SJCRH30 (cell line): ENCODE measurements around the gene TIPARP. TPM values are rescaled to one million over a fixed set of nuclear protein-coding genes. Genes with fewer than 3 reads are reported as not detected.

Source experiments
- DNase-seq, 2 experiments: peaks; one replicate each; pipeline ENCODE4 v3.0.0-alpha.2; 2015 to 2020
- H3K27ac ChIP-seq: fragments of 250-450 bp; sonication (Bioruptor Pico); 2 replicates; pipeline ENCODE4 v1.5.1; 2020; ENCODE audit warnings: mild to moderate bottlenecking, moderate library complexity
- H3K27me3 ChIP-seq: fragments of 250-450 bp; sonication (Bioruptor Pico); 2 replicates; pipeline ENCODE4 v1.5.1; 2020; ENCODE audit warnings: mild to moderate bottlenecking, moderate library complexity
- H3K36me3 ChIP-seq: fragments of 250-450 bp; sonication (Bioruptor Pico); 2 replicates; pipeline ENCODE4 v1.5.1; 2020; ENCODE audit warnings: mild to moderate bottlenecking, moderate library complexity
- H3K4me1 ChIP-seq: fragments of 250-450 bp; sonication (Bioruptor Pico); 2 replicates; pipeline ENCODE4 v1.5.1; 2020; ENCODE audit warnings: mild to moderate bottlenecking, moderate library complexity
- H3K4me3 ChIP-seq: fragments of 250-450 bp; sonication (Bioruptor Pico); 2 replicates; pipeline ENCODE4 v1.5.1; 2020; ENCODE audit warnings: mild to moderate bottlenecking, moderate library complexity
- H3K9me3 ChIP-seq: fragments of 250-450 bp; sonication (Bioruptor Pico); replicated peaks from 2 replicates; pipeline ENCODE4 v1.5.1; 2020; ENCODE audit warnings: mild to moderate bottlenecking, moderate library complexity
- total RNA-seq: library from RNA; depleted of rRNA; stranded (reverse); fragments of >200 nt; shearing (Covaris generic); gene quantifications from 2 replicates; pipeline ENCODE4 v1.2.3, GENCODE V29; 2014

Gene TIPARP
- total RNA-seq, 1 experiment from 2014 or later = 31.2 TPM

- no peak overlapping the region for H3K27ac ChIP-seq
- no peak for DNase-seq
- H3K4me3 ChIP-seq = no peak overlapping the region
- no peaks in the 10 kb centered on the region for H3K9me3 ChIP-seq
- no peaks in the 10 kb centered on the region for H3K27me3 ChIP-seq
- H3K36me3 ChIP-seq = peaks cover 27% of the 10 kb centered on the region
- peaks cover 20% of the 10 kb centered on the region for H3K4me1 ChIP-seq
Observed at GRCh38 chr3:156678197-156678596, 3.8 kb downstream of the TIPARP start.

- Histone ChIP-seq H3K4me1 (peaks cover 20% of the 10 kb centered on the region), H3K27ac (no peak overlapping the region; the same call in 1 of the 2 replicates), H3K27me3 (no peaks in the 10 kb centered on the region), H3K4me3 (no peak overlapping the region), H3K36me3 (peaks cover 30% of the 10 kb centered on the region), H3K9me3 (no peaks in the 10 kb centered on the region)
- no peak for DNase-seq
Observed at GRCh38 chr3:156680243-156680914, 6.0 kb downstream of the TIPARP start.

GRCh38 chr3:156681002-156681401, 6.6 kb downstream of the TIPARP start:
- no peaks in the 10 kb centered on the region for H3K9me3 ChIP-seq
- H3K36me3 ChIP-seq = peaks cover 30% of the 10 kb centered on the region
- no peak overlapping the region for H3K4me3 ChIP-seq
- peak overlapping the region; percentile 11; the same call in 1 of the 2 replicates for H3K27ac ChIP-seq
- peaks cover 20% of the 10 kb centered on the region for H3K4me1 ChIP-seq
- peak; percentile 38 to 54 for DNase-seq
- H3K27me3 ChIP-seq = no peaks in the 10 kb centered on the region

GRCh38 chr3:156682501-156682900, 8.1 kb downstream of the TIPARP start:
- H3K4me3 ChIP-seq = no peak overlapping the region
- no peaks in the 10 kb centered on the region for H3K27me3 ChIP-seq
- no peak overlapping the region for H3K27ac ChIP-seq
- H3K9me3 ChIP-seq = no peaks in the 10 kb centered on the region
- H3K4me1 ChIP-seq = peaks cover 20% of the 10 kb centered on the region
- H3K36me3 ChIP-seq = peaks cover 30% of the 10 kb centered on the region
- DNase-seq = peak in 1 of 2 experiments; percentile 16

DNA sequence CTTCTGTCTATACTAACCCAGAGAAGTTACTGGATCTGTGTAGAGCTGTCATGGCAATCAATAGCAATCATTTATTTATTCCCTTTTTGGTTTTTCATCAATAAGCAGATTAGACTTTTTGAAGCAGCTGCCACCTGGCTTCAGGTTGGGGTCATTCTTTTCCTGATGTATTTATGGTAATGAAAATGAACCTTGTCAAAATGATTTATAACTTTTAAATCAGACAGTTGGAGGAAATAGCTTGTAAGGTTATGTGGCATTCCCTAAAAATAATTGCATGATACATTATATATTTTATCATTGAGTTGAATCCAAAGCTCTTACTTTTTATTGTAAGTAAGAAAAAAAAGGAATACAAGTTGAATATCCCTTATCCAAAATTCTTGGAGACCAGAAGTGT, 8.6 kb downstream of the TIPARP start:
- no peak overlapping the region for H3K27ac ChIP-seq
- H3K36me3 ChIP-seq = peaks cover 30% of the 10 kb centered on the region
- DNase-seq = no peak
- no peaks in the 10 kb centered on the region for H3K27me3 ChIP-seq
- H3K9me3 ChIP-seq = no peaks in the 10 kb centered on the region
- H3K4me1 ChIP-seq = peaks cover 20% of the 10 kb centered on the region
- H3K4me3 ChIP-seq = no peak overlapping the region

GRCh38 chr3:156685198-156685597, 10.8 kb downstream of the TIPARP start:
- no peaks in the 10 kb centered on the region for H3K9me3 ChIP-seq
- no peaks in the 10 kb centered on the region for H3K27me3 ChIP-seq
- H3K4me3 ChIP-seq = no peak overlapping the region
- peaks cover 14% of the 10 kb centered on the region for H3K36me3 ChIP-seq
- H3K27ac ChIP-seq = no peak overlapping the region
- DNase-seq = no peak
- peaks cover 20% of the 10 kb centered on the region for H3K4me1 ChIP-seq

GRCh38 chr3:156685752-156686151, 11.4 kb downstream of the TIPARP start:
- H3K4me1 ChIP-seq = peaks cover 14% of the 10 kb centered on the region
- H3K9me3 ChIP-seq = no peaks in the 10 kb centered on the region
- peaks cover 8% of the 10 kb centered on the region for H3K36me3 ChIP-seq
- no peak for DNase-seq
- H3K27me3 ChIP-seq = no peaks in the 10 kb centered on the region
- no peak overlapping the region for H3K27ac ChIP-seq
- H3K4me3 ChIP-seq = no peak overlapping the region

GRCh38 chr3:156687023-156687422, 12.6 kb downstream of the TIPARP start:
- DNase-seq = no peak
- Histone ChIP-seq H3K4me3 (no peak overlapping the region), H3K4me1 (peaks cover 8% of the 10 kb centered on the region)

DNA sequence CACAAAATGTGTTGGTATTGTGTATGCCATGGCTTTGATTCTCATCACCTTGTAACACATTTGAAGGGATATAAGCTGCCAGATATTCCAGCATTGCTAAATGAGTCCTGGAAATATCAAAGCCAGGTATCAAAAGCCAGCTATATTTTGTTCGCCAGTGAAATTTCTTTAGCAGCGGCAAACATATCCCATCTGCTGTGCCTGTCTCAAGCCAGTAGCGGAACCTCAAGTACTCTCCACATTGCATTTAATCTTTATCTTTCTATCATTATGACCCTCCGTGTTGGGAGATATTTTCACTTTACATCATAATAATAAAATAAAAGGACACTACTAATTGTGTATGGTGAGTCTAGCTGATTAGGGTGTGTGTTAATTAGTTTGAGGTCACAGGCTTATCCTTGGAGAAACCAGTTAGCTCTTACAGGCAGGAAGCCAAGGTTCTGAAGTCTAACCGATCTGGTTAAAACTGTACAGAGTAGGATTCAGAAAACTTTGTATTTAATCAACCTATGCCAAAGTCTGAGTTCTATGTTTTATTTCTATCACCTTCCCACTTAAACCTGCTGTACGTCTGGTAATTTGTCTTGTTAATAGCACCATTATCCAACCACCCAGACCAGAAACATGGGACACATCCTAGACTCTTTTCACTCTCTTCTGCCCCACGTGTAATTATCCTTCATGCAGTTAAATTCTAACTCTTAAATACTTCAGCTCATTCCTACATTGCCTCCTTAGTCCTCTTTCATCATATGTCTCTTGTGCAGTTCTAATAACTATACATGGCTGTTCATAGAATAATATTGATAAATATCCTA, 14.5 kb downstream of the TIPARP start:
- no peaks in the 10 kb centered on the region for H3K9me3 ChIP-seq
- no peak overlapping the region for H3K27ac ChIP-seq
- H3K36me3 ChIP-seq = peaks cover 4% of the 10 kb centered on the region
- no peak overlapping the region for H3K4me3 ChIP-seq
- DNase-seq = no peak
- H3K27me3 ChIP-seq = no peaks in the 10 kb centered on the region
- H3K4me1 ChIP-seq = peaks cover 6% of the 10 kb centered on the region

More at GRCh38 chr3:156687023-156687422, 12.6 kb downstream of the TIPARP start:
- H3K36me3 ChIP-seq = peaks cover 4% of the 10 kb centered on the region
- H3K27ac ChIP-seq = no peak overlapping the region
- no peaks in the 10 kb centered on the region for H3K9me3 ChIP-seq
- H3K27me3 ChIP-seq = no peaks in the 10 kb centered on the region

GRCh38 chr3:156689608-156690007, 15.2 kb downstream of the TIPARP start:
- DNase-seq = no peak
- H3K9me3 ChIP-seq = no peaks in the 10 kb centered on the region
- H3K27ac ChIP-seq = no peak overlapping the region
- H3K4me1 ChIP-seq = peaks cover 6% of the 10 kb centered on the region
- peaks cover 7% of the 10 kb centered on the region for H3K36me3 ChIP-seq
- H3K4me3 ChIP-seq = no peak overlapping the region
- H3K27me3 ChIP-seq = no peaks in the 10 kb centered on the region

DNA sequence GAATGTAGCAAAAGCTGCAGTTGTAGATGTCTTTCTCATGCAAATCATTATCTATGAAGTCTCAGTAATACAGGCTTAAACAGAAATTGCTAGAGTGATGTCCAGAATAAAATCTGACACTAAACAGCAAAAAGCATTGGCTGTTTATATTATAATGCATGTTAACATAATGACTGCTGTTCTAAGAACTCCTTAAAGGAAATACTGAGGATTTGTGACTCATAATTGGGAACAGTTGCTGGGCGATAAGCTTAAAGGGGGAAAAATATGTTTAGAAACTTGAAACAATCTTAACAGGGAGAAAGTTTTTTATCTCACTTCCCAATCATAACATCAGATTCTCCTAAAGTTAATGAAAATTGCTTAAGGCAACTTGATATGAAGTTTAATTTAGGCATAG, 17.5 kb downstream of the TIPARP start:
- Histone ChIP-seq H3K36me3 (peaks cover 26% of the 10 kb centered on the region), H3K9me3 (no peaks in the 10 kb centered on the region), H3K27ac (no peak overlapping the region), H3K4me1 (peaks cover 6% of the 10 kb centered on the region), H3K4me3 (no peak overlapping the region), H3K27me3 (no peaks in the 10 kb centered on the region)
- peak in 1 of 2 experiments; percentile 10 for DNase-seq

- Histone ChIP-seq H3K4me3 (no peak overlapping the region), H3K27me3 (no peaks in the 10 kb centered on the region), H3K9me3 (no peaks in the 10 kb centered on the region), H3K4me1 (peaks cover 6% of the 10 kb centered on the region), H3K36me3 (peaks cover 26% of the 10 kb centered on the region), H3K27ac (no peak overlapping the region)
- DNase-seq = no peak
Observed at GRCh38 chr3:156693166-156693565, 18.8 kb downstream of the TIPARP start.

- no peak for DNase-seq
- Histone ChIP-seq H3K36me3 (peaks cover 29% of the 10 kb centered on the region), H3K9me3 (no peaks in the 10 kb centered on the region), H3K4me1 (peaks cover 6% of the 10 kb centered on the region), H3K4me3 (no peak overlapping the region), H3K27me3 (no peaks in the 10 kb centered on the region), H3K27ac (no peak overlapping the region)
Observed at GRCh38 chr3:156694536-156694935, 20.1 kb downstream of the TIPARP start.

GRCh38 chr3:156702367-156702766, 28.0 kb downstream of the TIPARP start:
- peaks cover 27% of the 10 kb centered on the region for H3K36me3 ChIP-seq
- no peaks in the 10 kb centered on the region for H3K27me3 ChIP-seq
- no peaks in the 10 kb centered on the region for H3K9me3 ChIP-seq
- no peak for DNase-seq
- H3K27ac ChIP-seq = no peak overlapping the region
- no peaks in the 10 kb centered on the region for H3K4me1 ChIP-seq
- no peak overlapping the region for H3K4me3 ChIP-seq

DNA sequence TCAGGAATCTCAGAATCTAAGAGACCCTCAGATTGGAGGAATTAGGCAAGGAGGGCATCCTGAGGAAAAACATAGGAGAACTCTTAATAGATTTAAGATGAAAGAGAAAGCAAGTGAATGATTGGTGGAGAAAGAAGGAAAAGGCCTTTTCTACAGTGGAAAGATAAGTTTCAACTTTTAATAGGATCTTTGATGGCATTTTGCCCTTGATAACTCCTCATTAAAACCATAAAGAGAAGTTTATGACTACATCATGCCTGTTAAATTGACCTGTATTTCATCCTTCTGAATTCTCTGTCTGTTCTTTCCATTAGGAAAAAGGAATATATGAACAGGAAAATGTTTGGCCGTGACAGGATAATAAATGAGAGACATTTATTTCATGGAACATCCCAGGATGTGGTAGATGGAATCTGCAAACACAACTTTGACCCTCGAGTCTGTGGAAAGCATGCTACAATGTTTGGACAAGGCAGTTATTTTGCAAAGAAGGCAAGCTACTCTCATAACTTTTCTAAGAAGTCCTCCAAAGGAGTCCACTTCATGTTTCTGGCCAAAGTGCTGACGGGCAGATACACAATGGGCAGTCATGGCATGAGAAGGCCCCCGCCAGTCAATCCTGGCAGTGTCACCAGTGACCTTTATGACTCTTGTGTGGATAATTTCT, 30.1 kb downstream of the TIPARP start:
- H3K36me3 ChIP-seq = peaks cover 33% of the 10 kb centered on the region
- H3K4me3 ChIP-seq = no peak overlapping the region
- no peaks in the 10 kb centered on the region for H3K27me3 ChIP-seq
- no peaks in the 10 kb centered on the region for H3K9me3 ChIP-seq
- no peak overlapping the region for H3K27ac ChIP-seq
- DNase-seq = no peak
- no peaks in the 10 kb centered on the region for H3K4me1 ChIP-seq
